SK-N-SH (cell line): Measurements from ENCODE around the gene TINAGL1. TPM values are rescaled to one million over a fixed set of nuclear protein-coding genes. Genes with fewer than 3 reads are reported as not detected.

Experiments used
- CTCF ChIA-PET: fragments of 300-600, 350-600 bp; formaldehyde crosslinking; extraction: SDS; loops from one replicate; lab custom pipeline; 2021; lab: Yijun Ruan, JAX
- POLR2A ChIA-PET: fragments of 350-600 bp; sonication (Branson Sonifier 250); formaldehyde crosslinking; extraction: SDS; loops from one replicate; lab custom pipeline; 2020; ENCODE audit warnings: antibody characterized with exemption, inconsistent platforms; lab: Yijun Ruan, JAX
- DNase-seq: peaks from one replicate; pipeline ENCODE4 v3.0.0; 2012
- H2AFZ ChIP-seq: fragments of 200-600 bp; sonication (generic); 2 replicates; pipeline ENCODE4 v1.8.1; 2016; ENCODE audit warnings: antibody characterized with exemption, mild to moderate bottlenecking, low read depth
- H3F3A ChIP-seq: fragments of 200-600 bp; sonication (generic); replicated peaks from 2 replicates; pipeline ENCODE3; 2016; ENCODE audit warnings: antibody characterized with exemption, mild to moderate bottlenecking; ENCODE audit not compliant: insufficient read depth
- H3K27ac ChIP-seq, 2 experiments: fragments of 200-500 bp in 1 of 2; fragments of 200-600 bp in 1 of 2; sonication (Bioruptor generic) in 1 of 2; sonication (generic), shearing (Covaris generic) in 1 of 2; 2 replicates each; pipeline versions ENCODE4 v1.5.1 to v1.6.1; 2014 to 2016; ENCODE audit warnings: low read depth in 2 of 2, inconsistent platforms in 1 of 2, low read length in 1 of 2, mild to moderate bottlenecking in 1 of 2, mixed read lengths in 1 of 2
- H3K27me3 ChIP-seq: fragments of 200-600 bp; sonication (generic), shearing (Covaris generic); 2 replicates; pipeline ENCODE4 v1.6.1; 2016; ENCODE audit warnings: mixed run types; ENCODE audit not compliant: insufficient read depth
- H3K36me3 ChIP-seq, 2 experiments: fragments of 200-500 bp in 1 of 2; fragments of 200-600 bp in 1 of 2; sonication (Bioruptor generic) in 1 of 2; sonication (generic) in 1 of 2; replicated peaks in 1 of 2; 2 replicates each; pipeline versions ENCODE3 to v1.5.1; 2014 to 2016; ENCODE audit warnings: low read length in 1 of 2, mild to moderate bottlenecking in 1 of 2; ENCODE audit not compliant: insufficient read depth in 2 of 2, control insufficient read depth in 1 of 2
- H3K4me1 ChIP-seq, 2 experiments: fragments of 200-500 bp in 1 of 2; fragments of 200-600 bp in 1 of 2; sonication (Bioruptor generic) in 1 of 2; sonication (generic), shearing (Covaris generic) in 1 of 2; 2 replicates each; pipeline versions ENCODE4 v1.5.1 to v1.6.1; 2014 to 2016; ENCODE audit warnings: low read depth in 1 of 2, low read length in 1 of 2, mixed run types in 1 of 2; ENCODE audit not compliant: insufficient read depth in 2 of 2, control insufficient read depth in 1 of 2
- H3K4me2 ChIP-seq: fragments of 200-600 bp; sonication (generic), shearing (Covaris generic); 2 replicates; pipeline ENCODE4 v1.6.1; 2017; ENCODE audit warnings: mixed run types
- H3K4me3 ChIP-seq, 2 experiments: fragments of 200-500 bp in 1 of 2; fragments of 200-600 bp in 1 of 2; sonication (Bioruptor generic) in 1 of 2; sonication (generic), shearing (Covaris generic) in 1 of 2; 2 replicates each; pipeline versions ENCODE4 v1.5.1 to v1.8.1; 2014 to 2016; ENCODE audit warnings: low read depth in 2 of 2, inconsistent platforms in 1 of 2, low read length in 1 of 2, mild to moderate bottlenecking in 1 of 2, mixed read lengths in 1 of 2, moderate library complexity in 1 of 2
- H3K79me2 ChIP-seq: fragments of 200-600 bp; sonication (generic); 2 replicates; pipeline ENCODE4 v1.8.1; 2017; ENCODE audit warnings: mild to moderate bottlenecking; ENCODE audit not compliant: insufficient read depth
- H3K9ac ChIP-seq: fragments of 200-600 bp; sonication (generic); 2 replicates; pipeline ENCODE4 v1.6.1; 2017; ENCODE audit warnings: mixed run types
- H3K9me2 ChIP-seq: fragments of 200-600 bp; sonication (generic); 2 replicates; pipeline ENCODE4 v1.6.1; 2017; ENCODE audit warnings: mixed run types
- H3K9me3 ChIP-seq: fragments of 200-600 bp; sonication (generic); 2 replicates; pipeline ENCODE4 v1.6.1; 2017; ENCODE audit warnings: mixed run types, mild to moderate bottlenecking, moderate library complexity
- H4K20me1 ChIP-seq: fragments of 200-600 bp; sonication (generic); 2 replicates; pipeline ENCODE4 v1.6.1; 2017; ENCODE audit warnings: mild to moderate bottlenecking, mixed run types; ENCODE audit not compliant: insufficient read depth
- CHD2 ChIP-seq: fragments of 150-350 bp; IDR thresholded peaks from 2 replicates; pipeline ENCODE4 v1.6.1; 2018; ENCODE audit warnings: low read length; ENCODE audit not compliant: partially characterized antibody
- CTCF ChIP-seq: fragments of 200-600 bp; sonication (generic); IDR thresholded peaks from 2 replicates; pipeline ENCODE4 v1.6.1; 2017; ENCODE audit warnings: antibody characterized with exemption, mild to moderate bottlenecking, moderate library complexity
- EP300 ChIP-seq, 2 experiments: IDR thresholded peaks; 2 replicates each; pipeline versions ENCODE4 v1.4.0 to v1.6.1; 2012; ENCODE audit warnings: borderline replicate concordance in 1 of 2, low read depth in 1 of 2, low read length in 1 of 2
- MEF2A ChIP-seq: IDR thresholded peaks from 2 replicates; pipeline ENCODE4 v1.4.0; 2012; ENCODE audit warnings: low read depth, borderline replicate concordance
- SIN3A ChIP-seq: IDR thresholded peaks from 2 replicates; pipeline ENCODE4 v1.6.1; 2012; ENCODE audit warnings: low read depth, mild to moderate bottlenecking, low read length, moderate library complexity, borderline replicate concordance
- TEAD4 ChIP-seq: IDR thresholded peaks from 2 replicates; pipeline ENCODE4 v1.4.0; 2012; ENCODE audit warnings: mild to moderate bottlenecking, borderline replicate concordance; ENCODE audit not compliant: insufficient read depth
- ZBTB33 ChIP-seq: IDR thresholded peaks from 2 replicates; pipeline ENCODE4 v1.4.0; 2012; ENCODE audit warnings: low read depth, borderline replicate concordance
- WGBS: methylation state at CpG from one replicate; pipeline ENCODE4 v1.1.6; 2017; ENCODE audit warnings: low lambda C conversion rate; 5-methylcytosine and 5-hydroxymethylcytosine counted together
- polyA plus RNA-seq, 3 experiments: library from polyadenylated mRNA; depleted of rRNA; stranded (reverse); fragments of >200 nt; gene quantifications; 2 replicates each; pipeline ENCODE4 v1.2.3, GENCODE V29; 2012
- TF ChIP-seq, protein P1 (sequence below): IDR thresholded peaks from 2 replicates; pipeline ENCODE4 v1.4.0; 2012; ENCODE audit warnings: low read depth
- TF ChIP-seq, protein P2 (sequence below): fragments of 150-350 bp; IDR thresholded peaks from 2 replicates; pipeline ENCODE4 v1.6.1; 2016; ENCODE audit warnings: mild to moderate bottlenecking, low read depth, low read length

The TINAGL1 gene
- polyA plus RNA-seq, 1 of the 3 experiments (the other 2 are of a cell fraction): not detected

- Histone ChIP-seq H3K4me2 (no peak overlapping the region), H3K27me3 (no peaks in the 10 kb centered on the region), H4K20me1 (peaks cover 27% of the 10 kb centered on the region), H3K27ac (no peak overlapping the region), H2AFZ (no peak overlapping the region), H3K9me3 (no peaks in the 10 kb centered on the region), H3K9me2 (no peaks in the 10 kb centered on the region), H3K4me3 (no peak overlapping the region), H3K36me3 (peaks cover 8 to 52% of the 10 kb centered on the region in 2 experiments), H3F3A (no peaks in the 10 kb centered on the region), H3K9ac (no peak overlapping the region), H3K4me1 (peaks cover 0 to 39% of the 10 kb centered on the region in 2 experiments; a peak in 3 of 4 replicates), H3K79me2 (peaks cover 34% of the 10 kb centered on the region)
- TF ChIP-seq CHD2 (no peak), EP300 (IDR thresholded peaks at IDR 0.05; ENCODE audit: borderline replicate concordance in 1 of 2, low read depth in 1 of 2, low read length in 1 of 2) (no peak), TEAD4 (no peak), MEF2A (no peak), ZBTB33 (no peak)
- TF ChIP-seq, protein P1, sequence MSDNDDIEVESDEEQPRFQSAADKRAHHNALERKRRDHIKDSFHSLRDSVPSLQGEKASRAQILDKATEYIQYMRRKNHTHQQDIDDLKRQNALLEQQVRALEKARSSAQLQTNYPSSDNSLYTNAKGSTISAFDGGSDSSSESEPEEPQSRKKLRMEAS: no peak
- TF ChIP-seq, protein P2, sequence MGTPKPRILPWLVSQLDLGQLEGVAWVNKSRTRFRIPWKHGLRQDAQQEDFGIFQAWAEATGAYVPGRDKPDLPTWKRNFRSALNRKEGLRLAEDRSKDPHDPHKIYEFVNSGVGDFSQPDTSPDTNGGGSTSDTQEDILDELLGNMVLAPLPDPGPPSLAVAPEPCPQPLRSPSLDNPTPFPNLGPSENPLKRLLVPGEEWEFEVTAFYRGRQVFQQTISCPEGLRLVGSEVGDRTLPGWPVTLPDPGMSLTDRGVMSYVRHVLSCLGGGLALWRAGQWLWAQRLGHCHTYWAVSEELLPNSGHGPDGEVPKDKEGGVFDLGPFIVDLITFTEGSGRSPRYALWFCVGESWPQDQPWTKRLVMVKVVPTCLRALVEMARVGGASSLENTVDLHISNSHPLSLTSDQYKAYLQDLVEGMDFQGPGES: no peak
- WGBS: 100% methylated on average over 2 of the region's 3 CpGs
- no peak for DNase-seq
- ChIA-PET POLR2A (no interaction called here), CTCF (interaction anchor here (0.7 to 2.3 kb wide), 7 partner anchors 9 to 65 kb away, joined by 3 to 10 read pairs (median 3); partner anchors contain the start of genes HCRTR1 and PEF1)
These were observed 56.3 kb downstream of the TINAGL1 start for GRCh38 chr1:31632649-31633048.

DNA sequence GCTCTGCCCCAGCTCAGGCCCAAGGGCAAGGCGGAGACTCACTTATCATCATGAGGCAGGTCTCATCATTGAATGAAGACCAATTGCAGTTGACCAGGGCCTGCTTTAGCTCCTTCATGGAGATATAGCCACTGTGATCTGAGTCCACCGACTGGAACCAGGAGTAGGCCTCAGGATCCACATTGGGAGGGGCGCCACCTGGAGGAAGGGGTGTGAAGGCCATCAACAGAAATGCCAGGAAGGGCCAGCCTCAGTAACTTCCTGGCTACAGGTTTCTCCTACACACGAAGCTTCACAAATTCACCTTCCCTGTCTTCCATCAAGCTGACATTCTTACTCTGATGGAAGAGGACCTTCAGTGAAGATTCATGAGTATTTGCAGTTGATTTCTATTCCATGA is 56.8 kb downstream of the TINAGL1 start:
- ChIA-PET POLR2A (no interaction called here), CTCF (interaction anchor here (0.7 to 2.3 kb wide), 7 partner anchors 9 to 64 kb away, joined by 3 to 10 read pairs (median 3); partner anchors contain the start of genes HCRTR1 and PEF1)
- peaks cover 28% of the 10 kb centered on the region for H4K20me1 ChIP-seq
- H3K4me2 ChIP-seq: no peak overlapping the region
- H3K36me3 ChIP-seq: peaks cover 8 to 52% of the 10 kb centered on the region in 2 experiments
- H3K9me3 ChIP-seq: no peaks in the 10 kb centered on the region
- H3K4me1 ChIP-seq: peaks cover 0 to 38% of the 10 kb centered on the region in 2 experiments; a peak in 3 of 4 replicates
- no peaks in the 10 kb centered on the region for H3K9me2 ChIP-seq
- H3K9ac ChIP-seq: no peak overlapping the region
- no peak for DNase-seq
- TF ChIP-seq SIN3A (no peak), CTCF (peak; percentile 53)
- peaks cover 38% of the 10 kb centered on the region for H3K79me2 ChIP-seq
- no peak overlapping the region for H3K27ac ChIP-seq
- no peaks in the 10 kb centered on the region for H3K27me3 ChIP-seq
- H3F3A ChIP-seq: no peaks in the 10 kb centered on the region
- no peak overlapping the region for H2AFZ ChIP-seq
- WGBS: 79% methylated on average over 4 of the region's 4 CpGs
- no peak overlapping the region for H3K4me3 ChIP-seq

Other genes with a start within 250 kb of the TINAGL1 start
- 0.08 TPM in 1 of 2 replicates, not detected in the other for gene FABP3, start 203.4 kb upstream of the TINAGL1 start, polyA plus RNA-seq (2012; rRNA removed)
- gene SERINC2, start 163.3 kb upstream of the TINAGL1 start, polyA plus RNA-seq (2012; rRNA removed): 15.5 and 22.2 TPM in 2 replicates
- gene HCRTR1, start 41.2 kb downstream of the TINAGL1 start, polyA plus RNA-seq (2012; rRNA removed): 0.03 TPM in 1 of 2 replicates, not detected in the other
- 51.9 and 63.4 TPM in 2 replicates for gene PEF1, start 68.4 kb downstream of the TINAGL1 start, polyA plus RNA-seq (2012; rRNA removed)
- 9.0 and 10.4 TPM in 2 replicates for gene COL16A1, start 127.5 kb downstream of the TINAGL1 start, polyA plus RNA-seq (2012; rRNA removed)
- 10.6 and 13.0 TPM in 2 replicates for gene ADGRB2, start 187.8 kb downstream of the TINAGL1 start, polyA plus RNA-seq (2012; rRNA removed)
- 10.7 and 12.5 TPM in 2 replicates for gene SPOCD1, start 239.5 kb downstream of the TINAGL1 start, polyA plus RNA-seq (2012; rRNA removed)